HepG2 (cell line): ENCODE results near the gene GADD45GIP1. TPM values are rescaled to one million over a fixed set of nuclear protein-coding genes. Genes with fewer than 3 reads are reported as not detected.

Source experiments
- ASH2L ChIP-seq: fragments of 300-600, 200-600 bp; sonication (generic); IDR thresholded peaks from 2 replicates; pipeline ENCODE4 v1.7.0; 2017; ENCODE audit warnings: low read depth, mild to moderate bottlenecking, moderate library complexity, mixed read lengths, low read length; ENCODE audit not compliant: insufficient read length
- ATRX ChIP-seq: sonication (generic); formaldehyde crosslinking; IDR thresholded peaks from 2 replicates; pipeline ENCODE4 v1.4.0; 2020; ENCODE audit warnings: missing genetic modification reagents, borderline replicate concordance
- CBX1 ChIP-seq: IDR thresholded peaks from one replicate; pipeline ENCODE4 v1.6.1; 2016; ENCODE audit warnings: antibody characterized with exemption, low read depth
- FOXO1 ChIP-seq: sonication (generic); formaldehyde crosslinking; IDR thresholded peaks from 2 replicates; pipeline ENCODE4 v1.4.0; 2020; ENCODE audit warnings: missing genetic modification reagents
- GTF3A ChIP-seq: sonication (generic); formaldehyde crosslinking; conservative IDR thresholded peaks from 2 replicates; pipeline ENCODE4 v1.4.0; 2020; ENCODE audit warnings: mild to moderate bottlenecking, missing genetic modification reagents
- NCOA2 ChIP-seq: sonication (generic); formaldehyde crosslinking; IDR thresholded peaks from 2 replicates; pipeline ENCODE4 v1.8.0; 2022; ENCODE audit warnings: inconsistent platforms
- NR2F2 ChIP-seq: IDR thresholded peaks from 2 replicates; pipeline ENCODE4 v1.6.1; 2012; ENCODE audit warnings: low read depth, inconsistent platforms, borderline replicate concordance
- ONECUT2 ChIP-seq: sonication (generic); formaldehyde crosslinking; IDR thresholded peaks from 2 replicates; pipeline ENCODE4 v1.4.0; 2020; ENCODE audit warnings: missing genetic modification reagents
- POLR2A ChIP-seq, 2 experiments: IDR thresholded peaks; 2 replicates each; pipeline ENCODE4 v1.6.1; 2011; ENCODE audit warnings: low read depth in 2 of 2, low read length in 2 of 2, mild to moderate bottlenecking in 1 of 2, moderate library complexity in 1 of 2; ENCODE audit not compliant: insufficient read depth in 1 of 2
- POLR2AphosphoS5 ChIP-seq: IDR thresholded peaks from 2 replicates; pipeline ENCODE4 v1.6.1; 2012; ENCODE audit warnings: low read depth, low read length
- POLR2G ChIP-seq: fragments of 200-400 bp; formaldehyde crosslinking; IDR thresholded peaks from 2 replicates; pipeline ENCODE4 v1.6.1; 2018; ENCODE audit warnings: mild to moderate bottlenecking, low read depth, low read length, moderate library complexity
- RBFOX2 ChIP-seq: fragments of 200-400 bp; formaldehyde crosslinking; IDR thresholded peaks from 2 replicates; pipeline ENCODE4 v1.6.1; 2017; ENCODE audit warnings: low read depth, mild to moderate bottlenecking, low read length
- RCOR2 ChIP-seq: IDR thresholded peaks from 2 replicates; pipeline ENCODE4 v1.6.1; 2016; ENCODE audit warnings: missing biosample characterization, missing genetic modification reagents
- REL ChIP-seq: sonication (generic); formaldehyde crosslinking; conservative IDR thresholded peaks from 2 replicates; pipeline ENCODE4 v1.8.0; 2022; ENCODE audit warnings: mild to moderate bottlenecking, missing genetic modification reagents, moderate library complexity
- STAG1 ChIP-seq: sonication (generic); formaldehyde crosslinking; IDR thresholded peaks from 2 replicates; pipeline ENCODE4 v1.4.0; 2020; ENCODE audit warnings: missing genetic modification reagents
- TARDBP ChIP-seq: sonication (generic); formaldehyde crosslinking; IDR thresholded peaks from 2 replicates; pipeline ENCODE4 v1.8.0; 2022; ENCODE audit warnings: mild to moderate bottlenecking, missing genetic modification reagents
- ZNF3 ChIP-seq: IDR thresholded peaks from 2 replicates; pipeline ENCODE4 v1.7.0; 2017; ENCODE audit warnings: inconsistent platforms
- polyA plus RNA-seq, 8 experiments: library from polyadenylated mRNA; depleted of rRNA in 3 of 8; stranded (reverse) in 7 of 8; unstranded in 1 of 8; fragments of >200 nt; fragmentation: Illumina TruSeq in 4 of 8; extraction: Trizol in 4 of 8; gene quantifications; 2 replicates each; pipeline versions ENCODE4 v1.2.1 to v1.2.3, GENCODE V29; 2011 to 2016; ENCODE audit warnings: low read depth in 4 of 8, missing spikeins in 1 of 8, mixed read lengths in 1 of 8; ENCODE audit not compliant: insufficient read depth in 1 of 8
- total RNA-seq, 5 experiments: library from RNA; depleted of rRNA; stranded (reverse); fragments of >200 nt; fragmentation: Illumina TruSeq; extraction: Trizol; gene quantifications; 2 replicates each; pipeline ENCODE4 v1.2.3, GENCODE V29; 2016; ENCODE audit warnings: low read depth in 1 of 5
- TF ChIP-seq, protein P1 (sequence below): sonication (generic); formaldehyde crosslinking; IDR thresholded peaks from 2 replicates; pipeline ENCODE4 v1.4.0; 2020; ENCODE audit warnings: mild to moderate bottlenecking, missing genetic modification reagents
- TF ChIP-seq, protein P2 (sequence below): sonication (generic); formaldehyde crosslinking; IDR thresholded peaks from 2 replicates; pipeline ENCODE4 v1.8.1; 2023; ENCODE audit warnings: missing genetic modification reagents, inconsistent platforms, borderline replicate concordance
- TF ChIP-seq, protein P3 (sequence below): sonication (generic); formaldehyde crosslinking; conservative IDR thresholded peaks from 2 replicates; pipeline ENCODE4 v1.8.0; 2022; ENCODE audit warnings: missing genetic modification reagents

Gene GADD45GIP1
- total and polyA plus RNA-seq, 2 of the 13 experiments (the other 11 are each of a cell fraction or from before 2014, with no cell fraction given), result 24.6 to 30.7 TPM

DNA sequence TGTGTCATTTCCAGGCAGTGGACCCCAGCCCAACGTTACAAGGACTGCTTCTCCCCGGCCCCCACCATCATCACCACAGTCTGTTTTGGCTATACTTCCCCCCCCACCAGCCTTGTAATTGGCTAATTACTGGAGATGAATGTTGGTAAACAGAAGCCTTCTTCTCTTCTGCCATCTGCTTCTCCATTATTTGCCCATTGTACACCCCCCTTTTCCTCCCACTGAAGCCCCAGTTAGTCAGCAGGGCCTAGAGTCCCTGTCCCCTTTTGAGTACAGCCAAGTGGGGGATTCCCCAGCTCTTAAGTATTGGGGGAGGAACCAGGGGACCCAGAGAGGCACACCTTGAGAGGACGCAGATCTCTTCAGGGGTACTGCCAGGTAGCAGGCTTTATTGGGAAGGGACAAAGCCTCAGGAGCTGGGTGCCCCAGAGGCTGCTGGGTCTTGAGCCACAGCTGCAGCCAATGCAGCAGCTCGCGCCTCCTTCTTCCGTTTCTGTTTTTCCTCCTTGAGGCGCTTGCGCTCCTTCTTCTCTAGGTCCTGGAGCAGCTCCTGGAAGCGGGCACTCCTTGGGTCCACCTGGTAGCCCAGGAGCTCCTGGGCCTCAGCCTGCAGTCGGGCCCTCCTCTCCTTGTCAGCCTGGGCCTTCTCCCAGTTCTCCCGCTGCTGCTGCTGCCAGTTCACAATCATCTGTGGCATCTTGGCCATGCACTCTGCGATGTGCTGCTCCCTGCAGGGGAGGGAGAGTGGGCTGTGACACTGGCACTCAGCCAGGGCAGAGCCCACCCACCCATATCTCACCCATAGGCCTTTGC, 3.0 kb downstream of the GADD45GIP1 start (continued):
- TF ChIP-seq NR2F2 (no peak), ATRX (CRISPR knock-in tag) (no peak), POLR2AphosphoS5 (0 out of 2 replicates have a peak, but pooled peaks have one; percentile 6), RCOR2 (CRISPR knock-in tag) (no peak), CBX1 (no peak), POLR2A (IDR thresholded peaks at IDR 0.05; ENCODE audit: insufficient read depth in 1 of 2, low read depth in 2 of 2, low read length in 2 of 2) (peak in 1 of 2 experiments; percentile 35; a peak in 2 of 4 replicates), FOXO1 (CRISPR knock-in tag) (no peak), REL (CRISPR knock-in tag) (no peak), RBFOX2 (peak; percentile 24; the same call in 1 of the 2 replicates), ZNF3 (CRISPR knock-in tag) (no peak), STAG1 (no peak), POLR2G (peak; percentile 33), NCOA2 (CRISPR knock-in tag) (no peak), ONECUT2 (CRISPR knock-in tag) (no peak), GTF3A (CRISPR knock-in tag) (no peak), TARDBP (no peak), ASH2L (no peak)
- TF ChIP-seq, protein P1, sequence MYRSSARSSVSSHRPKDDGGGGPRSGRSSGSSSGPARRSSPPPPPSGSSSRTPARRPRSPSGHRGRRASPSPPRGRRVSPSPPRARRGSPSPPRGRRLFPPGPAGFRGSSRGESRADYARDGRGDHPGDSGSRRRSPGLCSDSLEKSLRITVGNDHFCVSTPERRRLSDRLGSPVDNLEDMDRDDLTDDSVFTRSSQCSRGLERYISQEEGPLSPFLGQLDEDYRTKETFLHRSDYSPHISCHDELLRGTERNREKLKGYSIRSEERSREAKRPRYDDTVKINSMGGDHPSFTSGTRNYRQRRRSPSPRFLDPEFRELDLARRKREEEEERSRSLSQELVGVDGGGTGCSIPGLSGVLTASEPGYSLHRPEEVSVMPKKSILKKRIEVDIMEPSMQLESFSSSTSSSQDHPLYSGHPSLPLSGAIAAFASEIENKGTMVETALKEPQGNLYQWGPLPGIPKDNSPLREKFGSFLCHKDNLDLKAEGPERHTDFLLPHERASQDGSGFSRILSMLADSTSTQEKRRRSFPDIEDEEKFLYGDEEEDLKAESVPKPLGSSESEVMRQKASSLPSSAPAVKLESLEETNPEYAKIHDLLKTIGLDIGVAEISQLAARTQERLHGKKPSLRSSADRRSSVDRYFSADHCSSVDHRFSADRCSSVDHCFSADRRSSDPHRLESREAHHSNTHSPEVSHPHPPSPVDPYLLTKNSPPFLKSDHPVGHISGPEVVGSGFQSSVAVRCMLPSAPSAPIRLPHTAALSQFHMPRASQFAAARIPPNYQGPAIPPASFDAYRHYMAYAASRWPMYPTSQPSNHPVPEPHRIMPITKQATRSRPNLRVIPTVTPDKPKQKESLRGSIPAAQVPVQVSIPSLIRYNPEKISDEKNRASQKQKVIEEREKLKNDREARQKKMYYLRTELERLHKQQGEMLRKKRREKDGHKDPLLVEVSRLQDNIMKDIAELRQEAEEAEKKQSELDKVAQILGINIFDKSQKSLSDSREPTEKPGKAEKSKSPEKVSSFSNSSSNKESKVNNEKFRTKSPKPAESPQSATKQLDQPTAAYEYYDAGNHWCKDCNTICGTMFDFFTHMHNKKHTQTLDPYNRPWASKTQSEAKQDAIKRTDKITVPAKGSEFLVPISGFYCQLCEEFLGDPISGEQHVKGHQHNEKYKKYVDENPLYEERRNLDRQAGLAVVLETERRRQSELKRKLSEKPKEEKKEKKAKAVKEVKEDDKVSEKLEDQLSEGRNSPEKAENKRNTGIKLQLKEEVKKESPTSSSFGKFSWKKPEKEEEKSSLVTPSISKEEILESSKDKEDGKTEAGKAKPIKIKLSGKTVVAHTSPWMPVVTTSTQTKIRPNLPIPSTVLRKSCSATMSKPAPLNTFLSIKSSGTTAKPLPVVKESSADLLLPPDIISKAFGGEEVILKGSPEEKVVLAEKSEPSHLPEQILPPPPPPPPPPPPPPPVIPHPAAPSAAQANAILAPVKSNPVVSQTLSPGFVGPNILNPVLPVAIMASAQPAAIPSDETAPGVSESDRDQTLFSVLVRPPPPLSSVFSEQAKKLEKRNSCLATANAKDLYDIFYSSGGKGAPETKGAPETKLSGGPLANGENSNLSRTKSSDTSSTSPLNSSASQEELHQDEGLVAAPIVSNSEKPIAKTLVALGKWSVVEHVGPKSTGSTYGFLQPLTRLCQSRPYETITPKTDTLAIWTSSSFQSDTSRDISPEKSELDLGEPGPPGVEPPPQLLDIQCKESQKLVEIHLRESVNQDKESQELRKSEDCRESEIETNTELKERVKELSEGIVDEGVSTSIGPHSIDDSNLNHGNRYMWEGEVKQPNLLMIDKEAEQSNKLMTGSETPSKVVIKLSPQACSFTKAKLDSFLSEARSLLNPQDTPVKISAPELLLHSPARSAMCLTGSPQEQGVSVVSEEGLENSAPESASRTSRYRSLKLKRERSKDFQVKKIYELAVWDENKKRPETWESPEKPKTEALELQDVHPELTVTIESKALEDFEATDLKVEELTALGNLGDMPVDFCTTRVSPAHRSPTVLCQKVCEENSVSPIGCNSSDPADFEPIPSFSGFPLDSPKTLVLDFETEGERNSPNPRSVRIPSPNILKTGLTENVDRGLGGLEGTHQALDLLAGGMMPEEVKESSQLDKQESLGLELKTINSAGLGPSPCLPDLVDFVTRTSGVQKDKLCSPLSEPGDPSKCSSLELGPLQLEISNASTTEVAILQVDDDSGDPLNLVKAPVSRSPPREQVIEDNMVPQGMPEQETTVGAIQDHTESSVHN (CRISPR knock-in tag), result no peak
- TF ChIP-seq, protein P2, sequence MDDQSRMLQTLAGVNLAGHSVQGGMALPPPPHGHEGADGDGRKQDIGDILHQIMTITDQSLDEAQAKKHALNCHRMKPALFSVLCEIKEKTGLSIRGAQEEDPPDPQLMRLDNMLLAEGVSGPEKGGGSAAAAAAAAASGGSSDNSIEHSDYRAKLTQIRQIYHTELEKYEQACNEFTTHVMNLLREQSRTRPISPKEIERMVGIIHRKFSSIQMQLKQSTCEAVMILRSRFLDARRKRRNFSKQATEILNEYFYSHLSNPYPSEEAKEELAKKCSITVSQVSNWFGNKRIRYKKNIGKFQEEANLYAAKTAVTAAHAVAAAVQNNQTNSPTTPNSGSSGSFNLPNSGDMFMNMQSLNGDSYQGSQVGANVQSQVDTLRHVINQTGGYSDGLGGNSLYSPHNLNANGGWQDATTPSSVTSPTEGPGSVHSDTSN, result no peak
- TF ChIP-seq, protein P3, sequence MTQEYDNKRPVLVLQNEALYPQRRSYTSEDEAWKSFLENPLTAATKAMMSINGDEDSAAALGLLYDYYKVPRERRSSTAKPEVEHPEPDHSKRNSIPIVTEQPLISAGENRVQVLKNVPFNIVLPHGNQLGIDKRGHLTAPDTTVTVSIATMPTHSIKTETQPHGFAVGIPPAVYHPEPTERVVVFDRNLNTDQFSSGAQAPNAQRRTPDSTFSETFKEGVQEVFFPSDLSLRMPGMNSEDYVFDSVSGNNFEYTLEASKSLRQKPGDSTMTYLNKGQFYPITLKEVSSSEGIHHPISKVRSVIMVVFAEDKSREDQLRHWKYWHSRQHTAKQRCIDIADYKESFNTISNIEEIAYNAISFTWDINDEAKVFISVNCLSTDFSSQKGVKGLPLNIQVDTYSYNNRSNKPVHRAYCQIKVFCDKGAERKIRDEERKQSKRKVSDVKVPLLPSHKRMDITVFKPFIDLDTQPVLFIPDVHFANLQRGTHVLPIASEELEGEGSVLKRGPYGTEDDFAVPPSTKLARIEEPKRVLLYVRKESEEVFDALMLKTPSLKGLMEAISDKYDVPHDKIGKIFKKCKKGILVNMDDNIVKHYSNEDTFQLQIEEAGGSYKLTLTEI (CRISPR knock-in tag), result no peak
